ENCODE measurements around the gene ABCC6.

GRCh38 chr16:16148755-16149154, 74.5 kb downstream of the ABCC6 start:
- TF ChIP-seq USF2 (IDR thresholded peaks at IDR 0.05; ENCODE audit: borderline replicate concordance, low read depth, low read length) (no peak), RCOR1 (IDR thresholded peaks at IDR 0.05; ENCODE audit: low read length) (no peak), MXI1 (IDR thresholded peaks at IDR 0.05; ENCODE audit: low read depth, low read length) (no peak), CTCF (IDR thresholded peaks at IDR 0.05) (no peak), EP300 (IDR thresholded peaks at IDR 0.05; ENCODE audit: borderline replicate concordance in 1 of 2, low read depth in 1 of 2, low read length in 1 of 2) (no peak)

Data from SK-N-SH (cell line).